GM12873 (cell line): ENCODE measurements around the gene GNAI1.

ENCODE experiments used
- TF ChIP-seq, protein P1 (sequence below): IDR thresholded peaks from 2 replicates; pipeline ENCODE4 v1.5.1; 2012; ENCODE audit warnings: low read depth, mild to moderate bottlenecking, moderate library complexity, low read length, control low read depth; ENCODE audit not compliant: insufficient read depth; ENCODE audit errors: missing control alignments

The GNAI1 gene

GRCh38 chr7:80133361-80134114, 1.1 kb upstream of the GNAI1 start:
- TF ChIP-seq, protein P1, sequence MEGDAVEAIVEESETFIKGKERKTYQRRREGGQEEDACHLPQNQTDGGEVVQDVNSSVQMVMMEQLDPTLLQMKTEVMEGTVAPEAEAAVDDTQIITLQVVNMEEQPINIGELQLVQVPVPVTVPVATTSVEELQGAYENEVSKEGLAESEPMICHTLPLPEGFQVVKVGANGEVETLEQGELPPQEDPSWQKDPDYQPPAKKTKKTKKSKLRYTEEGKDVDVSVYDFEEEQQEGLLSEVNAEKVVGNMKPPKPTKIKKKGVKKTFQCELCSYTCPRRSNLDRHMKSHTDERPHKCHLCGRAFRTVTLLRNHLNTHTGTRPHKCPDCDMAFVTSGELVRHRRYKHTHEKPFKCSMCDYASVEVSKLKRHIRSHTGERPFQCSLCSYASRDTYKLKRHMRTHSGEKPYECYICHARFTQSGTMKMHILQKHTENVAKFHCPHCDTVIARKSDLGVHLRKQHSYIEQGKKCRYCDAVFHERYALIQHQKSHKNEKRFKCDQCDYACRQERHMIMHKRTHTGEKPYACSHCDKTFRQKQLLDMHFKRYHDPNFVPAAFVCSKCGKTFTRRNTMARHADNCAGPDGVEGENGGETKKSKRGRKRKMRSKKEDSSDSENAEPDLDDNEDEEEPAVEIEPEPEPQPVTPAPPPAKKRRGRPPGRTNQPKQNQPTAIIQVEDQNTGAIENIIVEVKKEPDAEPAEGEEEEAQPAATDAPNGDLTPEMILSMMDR: no peak

DNA sequence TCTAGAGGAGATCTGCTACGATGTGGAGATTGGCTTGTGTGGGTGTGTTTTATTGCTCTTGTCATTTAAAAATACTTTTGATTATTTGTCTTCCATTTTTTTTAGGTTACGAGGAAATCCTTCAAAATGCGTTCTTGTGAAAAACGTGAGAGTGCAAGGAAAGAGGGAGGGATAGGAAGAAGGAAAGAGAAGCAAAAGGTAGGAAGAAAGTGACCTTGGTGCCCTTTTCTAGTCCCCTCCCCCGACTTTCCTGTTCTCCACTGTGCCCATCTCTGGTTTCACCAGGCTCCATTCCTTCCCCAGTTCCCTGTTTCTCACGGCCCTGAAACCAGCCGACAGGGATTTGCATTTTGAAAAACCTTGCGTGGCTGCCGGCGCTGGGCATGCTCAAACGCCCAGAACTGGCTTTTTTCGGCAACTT, 506 bp upstream of the GNAI1 start:
- TF ChIP-seq, protein P1: no peak

- TF ChIP-seq, protein P1: no peak
These were observed 876 bp downstream of the GNAI1 start for GRCh38 chr7:80135309-80136104.

DNA sequence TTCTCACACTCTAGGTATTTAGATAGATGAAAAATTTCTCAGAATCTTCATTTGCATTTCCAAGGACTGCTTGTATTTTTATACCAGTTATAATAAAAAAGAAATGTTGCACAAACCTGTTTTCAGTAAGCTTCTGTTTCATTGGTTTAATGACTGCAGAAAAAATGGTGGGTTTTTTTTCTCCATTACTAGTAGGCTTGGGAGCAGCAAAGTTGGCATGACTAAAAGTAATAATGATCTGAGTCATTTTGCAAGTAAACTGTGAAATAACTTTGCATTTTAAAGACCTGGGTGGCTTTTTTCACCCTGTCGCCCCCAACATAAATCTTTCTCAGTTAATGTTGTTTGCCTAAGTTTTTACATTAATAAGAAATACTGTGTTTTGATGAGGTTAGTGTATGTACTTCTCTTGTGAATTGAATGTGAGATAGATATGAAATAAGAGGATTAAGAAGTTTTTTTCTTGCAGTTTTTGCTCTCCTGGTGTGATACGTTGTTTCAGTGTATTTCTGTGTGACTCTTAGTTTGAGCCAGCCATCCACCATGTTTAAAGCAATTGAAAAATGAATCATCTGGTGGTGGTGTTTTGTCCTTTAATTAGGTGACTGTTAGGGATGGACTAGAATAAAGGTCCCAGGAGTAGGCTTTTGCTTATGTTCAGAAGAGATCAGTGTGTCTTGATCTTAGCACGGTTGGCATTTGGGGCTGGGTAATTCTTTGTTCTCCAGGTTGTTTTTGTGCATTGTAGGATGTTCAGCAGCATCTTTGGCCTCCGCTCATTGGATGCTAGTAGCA, 1.8 kb downstream of the GNAI1 start:
- TF ChIP-seq, protein P1: no peak

DNA sequence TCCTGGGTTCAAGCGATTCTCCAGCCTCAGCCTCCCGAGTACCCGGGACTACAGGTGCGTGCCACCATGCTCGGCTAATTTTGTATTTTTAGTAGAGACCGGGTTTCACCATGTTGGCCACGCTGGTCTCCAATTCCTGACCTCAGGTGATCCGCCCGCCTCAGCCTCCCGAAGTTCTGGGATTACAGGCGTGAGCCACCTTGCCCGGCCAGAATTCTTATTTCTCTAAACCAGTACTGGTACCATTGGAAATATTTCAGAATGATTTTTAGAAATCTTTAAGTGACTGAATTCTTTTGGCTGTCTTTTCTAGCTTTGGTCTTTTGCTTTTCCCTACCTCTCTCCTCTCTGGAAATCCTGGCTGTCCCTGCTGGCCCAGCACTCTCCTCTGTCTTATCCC, 2.8 kb downstream of the GNAI1 start:
- TF ChIP-seq, protein P1: no peak

GRCh38 chr7:80139236-80139635, 4.6 kb downstream of the GNAI1 start:
- TF ChIP-seq, protein P1: no peak

GRCh38 chr7:80140388-80140787, 5.8 kb downstream of the GNAI1 start:
- TF ChIP-seq, protein P1: no peak
